ENCODE results near the gene POTEF.
"Not testable (repeated sequence)": the region's sequence is repeated elsewhere in the genome, so short reads cannot be mapped to it uniquely, and the experiment has no call there.

GRCh38 chr2:130129120-130129829, at the start of gene POTEF:
- TF ChIP-seq POLR2A (IDR thresholded peaks at IDR 0.05); CTCF (IDR thresholded peaks at IDR 0.05 in 4 of 5, conservative IDR thresholded peaks at IDR 0.05 in 1 of 5): not testable (repeated sequence)

Measured in gastrocnemius medialis (tissue), 4 donors.